ENCODE data around the gene CACNB1. TPM values are rescaled to one million over a fixed set of nuclear protein-coding genes. Genes with fewer than 3 reads are reported as not detected.

CACNB1 gene
- total RNA-seq, 8 experiments from 2014 or later: 1.9 to 19.3 (median 16.0) TPM

GRCh38 chr17:39223907-39224777, 26.7 kb upstream of the CACNB1 start:
- Histone ChIP-seq H3K4me1 (replicated peaks in 1 of 2) (peaks cover 8 to 13% of the 10 kb centered on the region in 2 donors), H3K4me3 (peak overlapping the region; percentile 31 to 39 (median 36)), H3K27ac (no peak overlapping the region)
- 0 to 60% (median 16%) methylated on average over 1 to 10 of the region's 33 CpGs; no CpG with 5 or more reads in 5 of the 10 experiments for WGBS, 10 experiments
- peak in 1 of 8 experiments; percentile 7 for ATAC-seq (replicated peaks in 6 of 8)
- in situ Hi-C loops (cut with MboI; ENCODE audit: low pct_unique_long_range_greater_than_20kb in 2 of 9, low sequenced_read_pairs in 9 of 9, unreplicated experiment in 9 of 9): no loop called here

GRCh38 chr17:39222866-39223834, 25.7 kb upstream of the CACNB1 start:
- no peak for ATAC-seq (replicated peaks in 6 of 8)
- in situ Hi-C loops (cut with MboI; ENCODE audit: low pct_unique_long_range_greater_than_20kb in 2 of 9, low sequenced_read_pairs in 9 of 9, unreplicated experiment in 9 of 9): no loop called here
- WGBS, 10 experiments: 0 to 100% (median 54%) methylated on average over 1 to 2 of the region's 9 CpGs; no CpG with 5 or more reads in 6 of the 10 experiments
- Histone ChIP-seq H3K4me3 (no peak overlapping the region), H3K4me1 (replicated peaks in 1 of 2) (peaks cover 8 to 12% of the 10 kb centered on the region in 2 donors), H3K27ac (no peak overlapping the region)

- Histone ChIP-seq H3K27ac (no peak overlapping the region), H3K4me3 (no peak overlapping the region), H3K4me1 (replicated peaks in 1 of 2) (peaks cover 8 to 12% of the 10 kb centered on the region in 2 donors)
- in situ Hi-C loops (cut with MboI; ENCODE audit: low pct_unique_long_range_greater_than_20kb in 2 of 9, low sequenced_read_pairs in 9 of 9, unreplicated experiment in 9 of 9): no loop called here
- WGBS, 10 experiments: 82% methylated on average over 4 of the region's 7 CpGs; no CpG with 5 or more reads in 9 of the 10 experiments
- no peak for ATAC-seq (replicated peaks in 6 of 8)
Observed at GRCh38 chr17:39222151-39222550, 24.7 kb upstream of the CACNB1 start.

GRCh38 chr17:39221572-39221971, 24.1 kb upstream of the CACNB1 start:
- WGBS, 10 experiments: 40 to 86% (median 77%) methylated on average over 1 to 4 of the region's 6 CpGs; no CpG with 5 or more reads in 7 of the 10 experiments
- H3K4me3 ChIP-seq: no peak overlapping the region
- H3K27ac ChIP-seq: no peak overlapping the region
- H3K4me1 ChIP-seq (replicated peaks in 1 of 2): peaks cover 7 to 12% of the 10 kb centered on the region in 2 donors
- in situ Hi-C loops (cut with MboI; ENCODE audit: low pct_unique_long_range_greater_than_20kb in 2 of 9, low sequenced_read_pairs in 9 of 9, unreplicated experiment in 9 of 9): no loop called here
- ATAC-seq (replicated peaks in 6 of 8): no peak

- 24 to 50% (median 36%) methylated on average over 1 to 5 of the region's 8 CpGs; no CpG with 5 or more reads in 6 of the 10 experiments for WGBS, 10 experiments
- in situ Hi-C loops (cut with MboI; ENCODE audit: low pct_unique_long_range_greater_than_20kb in 2 of 9, low sequenced_read_pairs in 9 of 9, unreplicated experiment in 9 of 9): no loop called here
- no peak overlapping the region for H3K27ac ChIP-seq
- peak in 1 of 8 experiments; percentile 23 for ATAC-seq (replicated peaks in 6 of 8)
- H3K4me3 ChIP-seq: no peak overlapping the region
- H3K4me1 ChIP-seq (replicated peaks in 1 of 2): peaks cover 0 to 6% of the 10 kb centered on the region in 2 donors
Observed at GRCh38 chr17:39219647-39220154, 22.2 kb upstream of the CACNB1 start.

GRCh38 chr17:39218906-39219305, 21.4 kb upstream of the CACNB1 start:
- no peaks in the 10 kb centered on the region for H3K4me1 ChIP-seq (replicated peaks in 1 of 2)
- no peak for ATAC-seq (replicated peaks in 6 of 8)
- H3K4me3 ChIP-seq: no peak overlapping the region
- H3K27ac ChIP-seq: no peak overlapping the region
- 60 to 100% (median 66%) methylated on average over 2 to 5 of the region's 8 CpGs; no CpG with 5 or more reads in 6 of the 10 experiments for WGBS, 10 experiments
- in situ Hi-C loops (cut with MboI; ENCODE audit: low pct_unique_long_range_greater_than_20kb in 2 of 9, low sequenced_read_pairs in 9 of 9, unreplicated experiment in 9 of 9): no loop called here

- 15 to 30% (median 17%) methylated on average over 3 to 6 of the region's 24 CpGs; no CpG with 5 or more reads in 6 of the 10 experiments for WGBS, 10 experiments
- H3K4me1 ChIP-seq (replicated peaks in 1 of 2): no peaks in the 10 kb centered on the region
- ATAC-seq (replicated peaks in 6 of 8): peak in 2 of 8 experiments; percentile 20 to 27
- no peak overlapping the region for H3K27ac ChIP-seq
- H3K4me3 ChIP-seq: no peak overlapping the region
- in situ Hi-C loops (cut with MboI; ENCODE audit: low pct_unique_long_range_greater_than_20kb in 2 of 9, low sequenced_read_pairs in 9 of 9, unreplicated experiment in 9 of 9): no loop called here
Observed at GRCh38 chr17:39217734-39218369, 20.4 kb upstream of the CACNB1 start.

GRCh38 chr17:39213852-39214251, 16.4 kb upstream of the CACNB1 start:
- WGBS, 10 experiments: 20 to 100% (median 59%) methylated on average over 1 to 5 of the region's 9 CpGs; no CpG with 5 or more reads in 5 of the 10 experiments
- in situ Hi-C loops (cut with MboI; ENCODE audit: low pct_unique_long_range_greater_than_20kb in 2 of 9, low sequenced_read_pairs in 9 of 9, unreplicated experiment in 9 of 9): no loop called here
- peak in 1 of 8 experiments; percentile 16 for ATAC-seq (replicated peaks in 6 of 8)

GRCh38 chr17:39212841-39213480, 15.5 kb upstream of the CACNB1 start:
- H3K4me1 ChIP-seq (replicated peaks in 1 of 2): peaks cover 9 to 10% of the 10 kb centered on the region in 2 donors
- WGBS, 10 experiments: 70 to 87% methylated on average over 2 to 6 of the region's 16 CpGs; no CpG with 5 or more reads in 8 of the 10 experiments
- ATAC-seq (replicated peaks in 6 of 8): no peak
- in situ Hi-C loops (cut with MboI; ENCODE audit: low pct_unique_long_range_greater_than_20kb in 2 of 9, low sequenced_read_pairs in 9 of 9, unreplicated experiment in 9 of 9): no loop called here
- no peak overlapping the region for H3K27ac ChIP-seq
- H3K4me3 ChIP-seq: no peak overlapping the region

More at GRCh38 chr17:39213852-39214251, 16.4 kb upstream of the CACNB1 start:
- H3K4me1 ChIP-seq (replicated peaks in 1 of 2): peaks cover 9 to 10% of the 10 kb centered on the region in 2 donors
- H3K4me3 ChIP-seq: no peak overlapping the region
- H3K27ac ChIP-seq: no peak overlapping the region

GRCh38 chr17:39212195-39212810, 14.8 kb upstream of the CACNB1 start:
- Histone ChIP-seq H3K4me3 (no peak overlapping the region), H3K4me1 (replicated peaks in 1 of 2) (peaks cover 9 to 10% of the 10 kb centered on the region in 2 donors), H3K27ac (no peak overlapping the region)
- ATAC-seq (replicated peaks in 6 of 8): no peak
- 20 to 93% (median 73%) methylated on average over 1 to 6 of the region's 11 CpGs; no CpG with 5 or more reads in 7 of the 10 experiments for WGBS, 10 experiments
- in situ Hi-C loops (cut with MboI; ENCODE audit: low pct_unique_long_range_greater_than_20kb in 2 of 9, low sequenced_read_pairs in 9 of 9, unreplicated experiment in 9 of 9): no loop called here

GRCh38 chr17:39210093-39210434, 12.6 kb upstream of the CACNB1 start:
- Histone ChIP-seq H3K27ac (no peak overlapping the region), H3K4me3 (peak overlapping the region in 3 of 5 donors; percentile 10 to 20 (median 13)), H3K4me1 (replicated peaks in 1 of 2) (peaks cover 9 to 10% of the 10 kb centered on the region in 2 donors)
- no CpG with 5 or more reads among the region's 22 CpGs for WGBS, 10 experiments
- in situ Hi-C loops (cut with MboI; ENCODE audit: low pct_unique_long_range_greater_than_20kb in 2 of 9, low sequenced_read_pairs in 9 of 9, unreplicated experiment in 9 of 9): no loop called here
- ATAC-seq (replicated peaks in 6 of 8): no peak
